GM19023 (cell line): Measurements from ENCODE around the gene ANO1.

Experiments used
- ATAC-seq: cut with Tn5 transposase; IDR thresholded peaks from one replicate; pipeline ENCODE4 v1.9.1; 2021; ENCODE audit warnings: mild to moderate bottlenecking, moderate library complexity; ENCODE audit not compliant: unreplicated experiment

Gene ANO1

GRCh38 chr11:70133771-70134335 is 55.7 kb downstream of the ANO1 start:
- no peak for ATAC-seq

DNA sequence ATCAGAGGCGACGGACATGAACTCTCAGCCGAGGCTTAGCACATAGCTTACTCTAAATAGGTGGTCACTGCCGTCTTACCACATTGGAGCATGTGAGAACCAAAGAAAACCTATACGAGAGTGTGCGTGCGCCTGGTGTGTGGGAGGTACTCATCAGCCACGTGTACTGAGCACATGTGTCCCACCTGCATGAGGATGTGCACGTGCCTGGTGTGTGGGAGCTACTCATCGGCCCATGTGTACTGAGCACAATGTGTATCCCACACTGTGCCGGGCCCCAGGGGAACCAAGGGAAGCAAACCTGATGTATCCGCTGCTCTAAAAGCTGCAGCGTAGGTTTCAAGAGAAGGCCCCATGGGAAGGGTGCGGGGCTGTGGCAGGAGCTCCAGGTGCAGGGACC is 56.4 kb downstream of the ANO1 start:
- ATAC-seq, result no peak

DNA sequence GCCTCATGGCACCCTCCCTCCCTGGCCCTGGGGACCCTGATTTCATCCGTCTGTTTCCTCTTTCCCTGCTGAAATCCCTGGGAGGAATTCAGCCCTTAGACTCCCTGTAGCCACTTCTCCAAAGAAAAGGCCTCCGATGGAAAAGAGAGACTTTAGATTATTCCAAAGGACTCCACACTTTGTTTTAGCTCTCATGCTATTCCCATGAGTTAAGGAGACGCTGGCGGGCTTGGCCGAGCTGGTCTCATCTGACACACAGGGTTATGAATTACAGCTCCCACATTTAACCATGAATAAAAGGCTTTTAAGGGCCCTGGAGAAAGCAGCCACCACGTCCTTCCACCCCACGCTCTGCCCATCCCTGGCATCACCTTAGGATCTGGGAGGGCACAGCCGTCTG is 57.0 kb downstream of the ANO1 start:
- ATAC-seq, result no peak

GRCh38 chr11:70135625-70136059 is 57.5 kb downstream of the ANO1 start:
- no peak for ATAC-seq

DNA sequence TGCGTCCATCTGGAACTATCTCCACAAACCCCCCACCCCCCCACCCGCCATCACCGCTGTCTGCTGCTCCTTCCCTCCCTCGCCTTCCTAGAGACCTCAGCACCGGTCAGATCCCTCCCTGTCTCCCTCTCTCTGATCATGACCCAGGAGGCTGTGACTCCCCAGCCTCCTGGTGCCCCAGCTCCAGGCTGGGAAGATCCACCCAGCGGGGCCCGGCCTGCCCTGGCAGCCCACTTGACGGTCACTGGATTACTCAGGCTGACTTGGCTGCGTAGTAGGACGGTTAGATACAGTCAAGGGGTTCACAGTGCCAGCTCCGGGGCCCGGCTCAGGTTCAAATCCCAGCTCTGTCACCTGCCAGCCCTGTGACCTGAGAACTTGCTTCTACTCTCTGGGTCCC is 59.3 kb downstream of the ANO1 start:
- ATAC-seq, result no peak

DNA sequence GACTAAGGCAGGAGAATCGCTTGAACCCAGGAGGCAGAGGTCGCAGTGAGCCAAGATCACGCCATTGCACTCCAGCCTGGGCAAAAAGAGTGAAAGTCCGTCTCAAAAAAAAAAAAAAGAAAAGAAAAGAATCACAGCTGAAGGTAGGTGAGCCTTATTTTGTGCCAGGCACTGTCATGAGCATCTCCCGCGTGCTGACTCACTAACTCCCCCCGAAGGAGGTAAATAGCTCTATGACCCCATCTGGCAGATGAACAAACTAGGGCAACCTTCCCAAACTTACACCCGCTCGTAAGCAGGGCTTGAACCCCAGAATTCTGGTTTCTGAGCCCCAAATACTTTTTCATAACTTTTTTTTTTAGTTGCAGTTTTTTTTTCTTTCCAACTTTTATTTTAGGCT is 60.3 kb downstream of the ANO1 start:
- no peak for ATAC-seq

- ATAC-seq, result no peak
Observed at GRCh38 chr11:70139785-70140410, 61.8 kb downstream of the ANO1 start.

GRCh38 chr11:70140711-70141485 is 62.8 kb downstream of the ANO1 start:
- ATAC-seq, result no peak

GRCh38 chr11:70141486-70142220 is 63.5 kb downstream of the ANO1 start:
- ATAC-seq, result no peak

GRCh38 chr11:70142221-70142875 is 64.2 kb downstream of the ANO1 start:
- no peak for ATAC-seq

- no peak for ATAC-seq
Observed at GRCh38 chr11:70144262-70144661, 66.1 kb downstream of the ANO1 start.

GRCh38 chr11:70145071-70145470 is 67.0 kb downstream of the ANO1 start:
- ATAC-seq, result no peak

GRCh38 chr11:70145841-70146240 is 67.7 kb downstream of the ANO1 start:
- ATAC-seq, result no peak

GRCh38 chr11:70146299-70146698 is 68.2 kb downstream of the ANO1 start:
- no peak for ATAC-seq

DNA sequence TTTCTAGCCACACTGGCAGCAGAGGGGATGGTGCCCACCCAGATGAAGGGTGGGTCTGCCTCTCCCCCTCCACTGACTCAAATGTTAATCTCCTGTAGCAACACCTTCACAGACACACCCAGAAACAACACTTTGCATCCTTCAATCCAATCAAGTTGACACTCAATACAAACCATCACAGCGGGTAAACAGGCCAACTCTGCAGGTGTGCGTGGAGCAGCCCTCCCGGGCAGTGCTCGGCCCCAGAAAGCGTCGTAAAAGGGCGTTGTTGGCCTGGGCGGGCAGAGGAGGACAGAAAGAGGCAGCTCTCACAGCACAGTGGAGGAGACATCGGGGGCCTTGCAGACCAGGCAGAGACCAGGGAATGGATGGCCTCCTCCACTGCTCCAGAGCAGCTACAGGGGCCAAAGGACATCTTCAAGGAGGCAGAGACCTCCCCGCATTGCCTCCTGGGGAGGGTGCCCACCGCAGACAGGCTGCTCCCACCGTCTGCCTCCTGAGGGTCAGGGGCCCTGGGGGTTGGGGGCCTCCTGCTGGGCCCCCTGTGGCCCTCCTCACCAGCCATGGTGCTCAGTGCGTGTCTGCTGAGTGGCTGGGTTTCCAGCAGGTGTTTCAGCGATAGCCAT is 68.9 kb downstream of the ANO1 start:
- ATAC-seq, result no peak

- no peak for ATAC-seq
Observed at GRCh38 chr11:70147668-70148067, 69.6 kb downstream of the ANO1 start.

DNA sequence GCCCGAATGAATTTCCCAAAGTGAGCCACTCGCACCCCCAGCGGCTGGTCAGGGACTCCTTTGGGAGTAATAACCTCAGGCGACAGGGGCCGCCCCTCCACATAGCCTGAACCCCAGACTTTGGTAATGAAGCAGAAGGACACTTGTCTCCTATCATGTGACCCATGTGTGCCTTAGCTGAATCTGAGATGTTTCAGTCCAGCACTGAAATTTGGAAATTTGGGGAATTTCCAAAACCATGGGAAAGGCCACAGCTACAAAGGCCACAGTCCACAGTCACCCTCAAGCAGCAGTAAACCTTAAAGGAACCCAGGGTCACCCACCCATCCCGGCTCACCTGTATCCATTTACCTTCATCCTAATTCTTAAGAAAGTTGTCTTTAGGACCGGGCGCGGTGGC is 73.6 kb downstream of the ANO1 start:
- ATAC-seq, result no peak

GRCh38 chr11:70153133-70153727 is 75.1 kb downstream of the ANO1 start:
- ATAC-seq, result no peak

GRCh38 chr11:70155386-70155785 is 77.3 kb downstream of the ANO1 start:
- no peak for ATAC-seq
